Bronchial epithelial cell (primary cell): ENCODE data around the gene LRRIQ3. TPM values are rescaled to one million over a fixed set of nuclear protein-coding genes. Genes with fewer than 3 reads are reported as not detected.

Experiments
- DNase-seq: peaks from one replicate; pipeline ENCODE4 v3.0.0-alpha.2; 2010; ENCODE audit warnings: low read depth
- FAIRE-seq: peaks from 2 replicates; lab custom pipeline; 2011; peaks lifted over from hg19 to GRCh38; lab: Jason Lieb, UNC
- H3K27me3 ChIP-seq: 2 replicates; pipeline ENCODE4 v1.5.1; 2011; ENCODE audit warnings: low read length; ENCODE audit not compliant: control insufficient read depth, insufficient read depth
- H3K36me3 ChIP-seq: 2 replicates; pipeline ENCODE4 v1.5.1; 2011; ENCODE audit warnings: low read length; ENCODE audit not compliant: control insufficient read depth, insufficient read depth
- H3K4me3 ChIP-seq: 2 replicates; pipeline ENCODE4 v1.5.1; 2011; ENCODE audit warnings: mild to moderate bottlenecking, low read depth, low read length, control low read depth
- CTCF ChIP-seq: IDR thresholded peaks from 2 replicates; pipeline ENCODE4 v1.5.1; 2011; ENCODE audit warnings: mild to moderate bottlenecking, moderate library complexity, low read length, control low read depth, inconsistent platforms; ENCODE audit not compliant: insufficient read depth, severe bottlenecking
- total RNA-seq: library from RNA; depleted of rRNA; stranded (reverse); fragments of >200 nt; gene quantifications from 2 replicates; pipeline ENCODE4 v1.2.1, GENCODE V29; 2014

LRRIQ3 gene
- total RNA-seq, 1 donor from 2014 or later, result 0.53 TPM

DNA sequence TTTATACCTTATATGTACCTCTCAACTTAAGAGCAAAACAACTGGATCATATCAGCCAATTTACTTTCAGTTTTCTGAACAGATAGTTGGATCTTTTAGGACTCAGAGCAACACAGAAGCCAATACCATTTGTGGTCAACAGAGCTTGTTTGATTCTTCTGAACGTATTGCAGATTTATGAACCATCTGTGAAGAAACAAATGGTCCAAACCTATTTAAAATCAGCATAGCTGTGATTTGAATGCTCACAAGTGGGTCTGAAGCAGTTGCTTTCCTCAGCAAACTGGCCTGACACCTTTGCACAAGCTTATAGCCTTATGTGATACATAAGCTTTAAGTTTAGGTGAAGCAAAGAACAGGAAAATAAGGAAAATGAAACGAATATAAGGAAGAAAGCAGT is 147.6 kb downstream of the LRRIQ3 start:
- FAIRE-seq (no peak), DNase-seq (no peak)
- no peak for TF ChIP-seq CTCF
- H3K27me3 ChIP-seq, result no peaks in the 10 kb centered on the region
- H3K36me3 ChIP-seq, result no peaks in the 10 kb centered on the region
- H3K4me3 ChIP-seq, result no peak overlapping the region

- TF ChIP-seq CTCF, result no peak
- DNase-seq (no peak), FAIRE-seq (no peak)
- Histone ChIP-seq H3K36me3 (no peaks in the 10 kb centered on the region), H3K4me3 (no peak overlapping the region), H3K27me3 (no peaks in the 10 kb centered on the region)
Measured at GRCh38 chr1:74038042-74038441, 159.9 kb downstream of the LRRIQ3 start.

- DNase-seq, result no peak
- no peak overlapping the region for H3K4me3 ChIP-seq
- TF ChIP-seq CTCF, result no peak
- no peaks in the 10 kb centered on the region for H3K27me3 ChIP-seq
- no peaks in the 10 kb centered on the region for H3K36me3 ChIP-seq
- FAIRE-seq, result no peak
Measured at GRCh38 chr1:74012583-74012982, 185.4 kb downstream of the LRRIQ3 start.

DNA sequence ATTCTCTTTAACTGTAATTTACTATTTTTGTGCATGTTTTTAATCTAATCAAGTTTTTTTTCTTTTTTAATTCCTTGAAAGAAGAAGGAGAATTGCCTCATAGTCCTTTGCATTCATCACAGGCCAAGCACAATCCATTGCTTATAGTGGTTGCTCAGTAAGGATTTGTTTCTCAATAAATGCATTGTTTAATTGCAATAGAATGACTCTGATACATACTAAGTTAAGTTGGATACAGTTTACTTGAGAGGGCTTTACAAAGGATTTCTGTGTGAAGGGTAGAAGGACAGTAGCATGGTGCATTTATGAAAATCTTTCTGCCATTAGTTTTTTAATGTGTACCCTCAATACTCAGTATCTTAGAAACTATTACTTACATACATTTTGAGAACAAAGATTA is 186.2 kb downstream of the LRRIQ3 start:
- no peak for TF ChIP-seq CTCF
- Histone ChIP-seq H3K36me3 (no peaks in the 10 kb centered on the region), H3K4me3 (no peak overlapping the region), H3K27me3 (no peaks in the 10 kb centered on the region)
- DNase-seq (no peak), FAIRE-seq (no peak)

DNA sequence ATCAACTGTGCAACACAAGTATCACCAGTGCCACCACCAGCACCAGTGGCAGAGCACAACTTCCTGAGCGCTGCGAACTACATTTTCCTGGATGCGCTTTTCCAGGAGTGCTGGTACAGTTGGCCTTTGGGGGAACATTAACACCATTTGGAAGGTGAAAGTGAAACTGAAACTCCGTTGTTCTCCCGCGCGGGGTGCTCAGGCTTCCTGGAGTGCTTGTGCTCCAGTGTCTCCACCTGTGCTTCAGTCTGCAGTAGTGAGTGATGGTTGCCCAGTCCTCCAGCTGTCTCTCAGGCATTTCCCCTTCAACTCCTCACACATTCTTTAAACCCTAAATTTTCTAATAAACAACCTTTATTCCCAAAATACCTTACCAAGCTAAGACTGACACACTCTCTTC is 187.8 kb downstream of the LRRIQ3 start:
- DNase-seq (no peak), FAIRE-seq (no peak)
- no peak for TF ChIP-seq CTCF
- Histone ChIP-seq H3K36me3 (no peaks in the 10 kb centered on the region), H3K27me3 (no peaks in the 10 kb centered on the region), H3K4me3 (no peak overlapping the region)

- DNase-seq (no peak), FAIRE-seq (no peak)
- Histone ChIP-seq H3K4me3 (no peak overlapping the region), H3K27me3 (no peaks in the 10 kb centered on the region), H3K36me3 (no peaks in the 10 kb centered on the region)
- no peak for TF ChIP-seq CTCF
Measured at GRCh38 chr1:74005533-74005932, 192.4 kb downstream of the LRRIQ3 start.
